Esophagus squamous epithelium (tissue), 4 donors: ENCODE data around the gene TEX29.

Experiments used
- POLR2A ChIP-seq, 4 donors: fragments of 450-650 bp; IDR thresholded peaks; one replicate each; pipeline ENCODE4 v1.6.1; 2017; ENCODE audit warnings: antibody characterized with exemption in 4 of 4, mild to moderate bottlenecking in 4 of 4, moderate library complexity in 3 of 4
- TF ChIP-seq, protein P1 (sequence below), 6 experiments: fragments of 450-650 bp in 4 of 6; fragments of 200-600 bp in 2 of 6; sonication (generic) in 2 of 6; IDR thresholded peaks; one replicate each; pipeline ENCODE4 v1.5.1; 2016 to 2019; ENCODE audit warnings: antibody characterized with exemption in 6 of 6, mild to moderate bottlenecking in 4 of 6, moderate library complexity in 4 of 6

- TF ChIP-seq, protein P1, sequence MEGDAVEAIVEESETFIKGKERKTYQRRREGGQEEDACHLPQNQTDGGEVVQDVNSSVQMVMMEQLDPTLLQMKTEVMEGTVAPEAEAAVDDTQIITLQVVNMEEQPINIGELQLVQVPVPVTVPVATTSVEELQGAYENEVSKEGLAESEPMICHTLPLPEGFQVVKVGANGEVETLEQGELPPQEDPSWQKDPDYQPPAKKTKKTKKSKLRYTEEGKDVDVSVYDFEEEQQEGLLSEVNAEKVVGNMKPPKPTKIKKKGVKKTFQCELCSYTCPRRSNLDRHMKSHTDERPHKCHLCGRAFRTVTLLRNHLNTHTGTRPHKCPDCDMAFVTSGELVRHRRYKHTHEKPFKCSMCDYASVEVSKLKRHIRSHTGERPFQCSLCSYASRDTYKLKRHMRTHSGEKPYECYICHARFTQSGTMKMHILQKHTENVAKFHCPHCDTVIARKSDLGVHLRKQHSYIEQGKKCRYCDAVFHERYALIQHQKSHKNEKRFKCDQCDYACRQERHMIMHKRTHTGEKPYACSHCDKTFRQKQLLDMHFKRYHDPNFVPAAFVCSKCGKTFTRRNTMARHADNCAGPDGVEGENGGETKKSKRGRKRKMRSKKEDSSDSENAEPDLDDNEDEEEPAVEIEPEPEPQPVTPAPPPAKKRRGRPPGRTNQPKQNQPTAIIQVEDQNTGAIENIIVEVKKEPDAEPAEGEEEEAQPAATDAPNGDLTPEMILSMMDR (IDR thresholded peaks at IDR 0.05), result no peak
- no peak for TF ChIP-seq POLR2A (IDR thresholded peaks at IDR 0.05)
These were observed 5.6 kb upstream of the TEX29 start for GRCh38 chr13:111314852-111315251.
